Esophagus squamous epithelium (tissue), 4 donors: ENCODE measurements around the gene SLC1A4.

Experiments used
- CTCF ChIP-seq, 6 experiments: fragments of 450-650 bp in 4 of 6; fragments of 200-600 bp in 2 of 6; sonication (generic) in 2 of 6; IDR thresholded peaks; one replicate each; pipeline ENCODE4 v1.5.1; 2016 to 2019; ENCODE audit warnings: antibody characterized with exemption in 6 of 6, mild to moderate bottlenecking in 4 of 6, moderate library complexity in 4 of 6
- POLR2A ChIP-seq, 4 donors: fragments of 450-650 bp; IDR thresholded peaks; one replicate each; pipeline ENCODE4 v1.6.1; 2017; ENCODE audit warnings: antibody characterized with exemption in 4 of 4, mild to moderate bottlenecking in 4 of 4, moderate library complexity in 3 of 4

DNA sequence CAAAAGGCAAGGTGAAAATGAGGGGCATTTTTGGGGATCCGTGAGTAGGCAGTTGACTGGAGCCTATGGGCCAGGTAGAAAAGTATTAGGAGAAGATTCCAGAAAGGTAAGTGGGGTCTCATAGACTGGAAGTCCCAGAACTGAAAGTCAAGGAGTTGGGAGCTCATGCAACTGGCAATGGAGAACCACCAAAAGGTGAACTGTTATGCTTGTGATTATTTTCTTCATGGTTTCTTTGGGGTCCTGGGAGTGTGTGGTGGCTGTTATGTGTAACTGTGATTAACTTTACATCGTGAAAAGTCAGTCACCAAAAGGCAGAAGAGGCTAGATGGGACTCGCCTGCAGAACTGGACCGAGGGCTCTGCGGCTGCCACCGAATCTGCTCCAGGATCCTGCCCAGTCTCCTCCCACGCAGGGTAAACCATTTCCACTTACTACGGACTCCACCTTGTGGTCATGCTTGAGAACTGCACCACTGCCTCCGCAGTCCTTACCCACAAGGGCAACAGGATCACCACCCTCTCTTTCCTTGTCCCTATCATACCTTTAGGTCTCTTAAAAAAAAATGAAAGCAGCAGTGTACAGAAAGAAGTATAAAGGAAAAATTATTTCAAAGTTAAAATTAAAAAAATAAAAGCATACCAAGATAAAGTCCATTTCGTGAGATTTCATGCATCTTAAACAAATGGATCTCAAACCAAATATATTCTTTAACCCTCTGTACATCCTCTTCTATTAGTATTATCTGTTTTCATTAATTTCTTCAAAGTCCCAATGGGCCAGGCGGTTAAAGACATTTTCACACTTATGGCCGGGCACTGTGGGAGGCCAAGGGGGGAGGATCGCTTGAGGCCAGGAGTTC lies 51.4 kb downstream of the SLC1A4 start:
- peak; percentile 93 to 98 (median 96) for TF ChIP-seq CTCF (IDR thresholded peaks at IDR 0.05)
- TF ChIP-seq POLR2A (IDR thresholded peaks at IDR 0.05), result no peak
